ENCODE results near the gene OR7D4. TPM values are rescaled to one million over a fixed set of nuclear protein-coding genes. Genes with fewer than 3 reads are reported as not detected.

OR7D4 gene
- total and polyA plus RNA-seq, 9 of the 15 experiments (the other 6 are each of a cell fraction or from before 2014, with no cell fraction given): not detected

- Histone ChIP-seq H3K9ac (ENCODE audit: insufficient read depth in 1 of 2, low read depth in 2 of 2, low read length in 2 of 2) (no peak overlapping the region), H4K20me1 (replicated peaks; ENCODE audit: control insufficient read depth, insufficient read depth, low read length) (no peaks in the 10 kb centered on the region), H3K79me2 (ENCODE audit: control insufficient read depth, insufficient read depth, low read length) (no peaks in the 10 kb centered on the region), H3K9me1 (ENCODE audit: control insufficient read depth, insufficient read depth, low read length) (no peaks in the 10 kb centered on the region), H3K27me3 (ENCODE audit: control insufficient read depth in 2 of 2, insufficient read depth in 2 of 2, low read length in 2 of 2) (no peaks in the 10 kb centered on the region; a peak in 1 of 5 replicates), H3K9me3 (replicated peaks; ENCODE audit: control insufficient read depth, insufficient read depth, low read depth, low read length) (no peaks in the 10 kb centered on the region; the same call in 1 of the 2 replicates), H3K27ac (ENCODE audit: extremely low read depth, low read depth, low read length) (no peak overlapping the region), H3K4me2 (ENCODE audit: insufficient read depth, low read length) (no peak overlapping the region), H2AFZ (ENCODE audit: low read depth, low read length) (no peak overlapping the region), H3K36me3 (ENCODE audit: control insufficient read depth, insufficient read depth, low read length) (no peaks in the 10 kb centered on the region), H3K4me3 (no peak overlapping the region), H3K4me1 (replicated peaks in 1 of 2; ENCODE audit: control insufficient read depth in 2 of 2, insufficient read depth in 2 of 2, low read length in 2 of 2) (no peaks in the 10 kb centered on the region)
- ATAC-seq: no peak
- 0% methylated on average over 5 of the region's 5 CpGs for WGBS (ENCODE audit: insufficient coverage, low coverage, missing lambda C conversion rate)
- no peak for DNase-seq (ENCODE audit: extremely low read depth in 1 of 4, low spot score in 3 of 4)
- CTCF ChIA-PET (ENCODE audit: low intra/inter-chr PET ratio): no interaction called here
- no TSS peak for BruUV-seq (replicated peaks)
- no peak for FAIRE-seq
- in situ Hi-C loops (cut with MboI): no loop called here
- TF ChIP-seq FOSL1 (tag; conservative IDR thresholded peaks at IDR 0.05): no peak
- TF ChIP-seq PRMT5 (CRISPR knock-in tag; IDR thresholded peaks at IDR 0.05): no peak
- no peak for TF ChIP-seq RBM25 (IDR thresholded peaks at IDR 0.05; ENCODE audit: low read depth, low read length, severe bottlenecking)
- TF ChIP-seq RUNX1 (IDR thresholded peaks at IDR 0.05; ENCODE audit: low read depth): no peak
- no peak for TF ChIP-seq TAF15 (IDR thresholded peaks at IDR 0.05; ENCODE audit: low read depth, low read length)
- no peak for TF ChIP-seq MAFG (tag; conservative IDR thresholded peaks at IDR 0.05)
- TF ChIP-seq, protein P1, sequence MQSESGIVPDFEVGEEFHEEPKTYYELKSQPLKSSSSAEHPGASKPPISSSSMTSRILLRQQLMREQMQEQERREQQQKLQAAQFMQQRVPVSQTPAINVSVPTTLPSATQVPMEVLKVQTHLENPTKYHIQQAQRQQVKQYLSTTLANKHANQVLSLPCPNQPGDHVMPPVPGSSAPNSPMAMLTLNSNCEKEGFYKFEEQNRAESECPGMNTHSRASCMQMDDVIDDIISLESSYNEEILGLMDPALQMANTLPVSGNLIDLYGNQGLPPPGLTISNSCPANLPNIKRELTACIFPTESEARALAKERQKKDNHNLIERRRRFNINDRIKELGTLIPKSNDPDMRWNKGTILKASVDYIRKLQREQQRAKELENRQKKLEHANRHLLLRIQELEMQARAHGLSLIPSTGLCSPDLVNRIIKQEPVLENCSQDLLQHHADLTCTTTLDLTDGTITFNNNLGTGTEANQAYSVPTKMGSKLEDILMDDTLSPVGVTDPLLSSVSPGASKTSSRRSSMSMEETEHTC (IDR thresholded peaks at IDR 0.05): no peak
- TF ChIP-seq XRCC3 (IDR thresholded peaks at IDR 0.05): no peak
- no peak for TF ChIP-seq ZKSCAN3 (CRISPR knock-in tag; IDR thresholded peaks at IDR 0.05)
- TF ChIP-seq IFI16 (CRISPR knock-in tag; IDR thresholded peaks at IDR 0.05): no peak
- TF ChIP-seq RAD51 (IDR thresholded peaks at IDR 0.05; ENCODE audit: borderline replicate concordance, low read depth): no peak
- no peak for TF ChIP-seq SAP30 (IDR thresholded peaks at IDR 0.05; ENCODE audit: borderline replicate concordance, insufficient read depth, low read depth, low read length, poor library complexity, severe bottlenecking)
- POLR2A ChIA-PET: no interaction called here
- intact Hi-C loops (cut with micrococcal nuclease): no loop called here
Measured at GRCh38 chr19:9251236-9251635, 31.8 kb upstream of the OR7D4 start.

Data from K562 (cell line).